HG03342 (cell line): ENCODE results near the gene HES5.
"Not testable (repeated sequence)": the region's sequence is repeated elsewhere in the genome, so short reads cannot be mapped to it uniquely, and the experiment has no call there.

Experiments
- ATAC-seq: cut with Tn5 transposase; IDR thresholded peaks from one replicate; pipeline ENCODE4 v1.9.1; 2021; ENCODE audit warnings: mild to moderate bottlenecking, moderate library complexity; ENCODE audit not compliant: unreplicated experiment

HES5 gene

GRCh38 chr1:2529784-2530512 lies at the start of gene HES5:
Gene HES5, minus strand, starts transcription at chr1:2530263. Its CDS starts 99 bp downstream, at chr1:2530164.
- no peak for ATAC-seq

GRCh38 chr1:2578758-2579118 lies 48.7 kb upstream of the HES5 start:
- no peak for ATAC-seq

GRCh38 chr1:2577565-2578075 lies 47.6 kb upstream of the HES5 start:
- ATAC-seq: peak; percentile 35

- ATAC-seq: no peak
Measured at GRCh38 chr1:2575801-2576663, 46.0 kb upstream of the HES5 start.

- ATAC-seq: no peak
Measured at GRCh38 chr1:2574350-2574749, 44.3 kb upstream of the HES5 start.

- ATAC-seq: no peak
Measured at GRCh38 chr1:2573250-2573920, 43.3 kb upstream of the HES5 start.

- ATAC-seq: no peak
Measured at GRCh38 chr1:2571348-2571747, 41.3 kb upstream of the HES5 start.

- ATAC-seq: no peak
Measured at GRCh38 chr1:2570332-2570731, 40.3 kb upstream of the HES5 start.

GRCh38 chr1:2569703-2570102 lies 39.6 kb upstream of the HES5 start:
- not testable (repeated sequence) for ATAC-seq

GRCh38 chr1:2569060-2569459 lies 39.0 kb upstream of the HES5 start:
- no peak for ATAC-seq

- ATAC-seq: not testable (repeated sequence)
Measured at GRCh38 chr1:2568187-2568816, 38.2 kb upstream of the HES5 start.

GRCh38 chr1:2567083-2567679 lies 37.1 kb upstream of the HES5 start:
- no peak for ATAC-seq

- ATAC-seq: no peak
Measured at GRCh38 chr1:2566101-2567045, 36.3 kb upstream of the HES5 start.

GRCh38 chr1:2564815-2565374 lies 34.8 kb upstream of the HES5 start:
- ATAC-seq: no peak

- no peak for ATAC-seq
Measured at GRCh38 chr1:2564006-2564814, 34.1 kb upstream of the HES5 start.

- ATAC-seq: no peak
Measured at GRCh38 chr1:2563205-2563604, 33.1 kb upstream of the HES5 start.

- no peak for ATAC-seq
Measured at GRCh38 chr1:2561898-2562895, 32.1 kb upstream of the HES5 start.
